K562 (cell line): Measurements from ENCODE around the gene MRGPRF. TPM values are rescaled to one million over a fixed set of nuclear protein-coding genes. Genes with fewer than 3 reads are reported as not detected.

Source experiments
- ATAC-seq: fragments of 200-7000 bp; cut with Tn5 transposase; 3 replicates; pipeline ENCODE4 v1.9.1; 2020; ENCODE audit warnings: moderate library complexity
- BruUV-seq: library from RNA; stranded (reverse); fragments of 400-500 nt; replicated peaks from 2 replicates; lab custom pipeline; 2021; lab: Mats Ljungman, UMichigan
- CTCF ChIA-PET: fragments of 300-600 bp; formaldehyde crosslinking; extraction: SDS; loops from one replicate; lab custom pipeline; 2021; ENCODE audit warnings: low intra/inter-chr PET ratio; lab: Yijun Ruan, JAX
- POLR2A ChIA-PET: fragments of 300-600, 350-650 bp; sonication (Branson Sonifier 250); formaldehyde crosslinking; extraction: SDS; loops from one replicate; lab custom pipeline; 2021; ENCODE audit warnings: antibody characterized with exemption, inconsistent platforms; lab: Yijun Ruan, JAX
- DNase-seq, 4 experiments: peaks; one replicate each; pipeline versions ENCODE4 v3.0.0 to v3.0.0-alpha.2; 2011 to 2018; ENCODE audit warnings: low spot score in 3 of 4, mixed read lengths in 3 of 4; ENCODE audit errors: extremely low read depth in 1 of 4
- FAIRE-seq: peaks from 2 replicates; lab custom pipeline; 2011; peaks lifted over from hg19 to GRCh38; lab: Jason Lieb, UNC
- H2AFZ ChIP-seq: 2 replicates; pipeline ENCODE4 v1.6.0; 2011; ENCODE audit warnings: low read depth, low read length, control low read depth, inconsistent platforms
- H3K27ac ChIP-seq: fragments of 200-600 bp; 3 replicates; pipeline ENCODE4 v1.8.0; 2011; ENCODE audit warnings: low read depth, mild to moderate bottlenecking, control low read depth, inconsistent platforms, low read length, moderate library complexity, mixed read lengths; ENCODE audit errors: extremely low read depth
- H3K27me3 ChIP-seq, 2 experiments: fragments of 300-600 bp in 1 of 2; 2 replicates in 1 of 2; 3 replicates in 1 of 2; pipeline versions ENCODE4 v1.6.0 to v1.8.0; 2011; ENCODE audit warnings: inconsistent platforms in 2 of 2, low read length in 2 of 2, mild to moderate bottlenecking in 1 of 2, mixed read lengths in 1 of 2, moderate library complexity in 1 of 2; ENCODE audit not compliant: control insufficient read depth in 2 of 2, insufficient read depth in 2 of 2
- H3K36me3 ChIP-seq: fragments of 300-600 bp; 3 replicates; pipeline ENCODE4 v1.8.0; 2011; ENCODE audit warnings: mild to moderate bottlenecking, low read length, inconsistent platforms; ENCODE audit not compliant: control insufficient read depth, insufficient read depth
- H3K4me1 ChIP-seq, 2 experiments: fragments of 200-600 bp in 1 of 2; replicated peaks in 1 of 2; 2 replicates in 1 of 2; 3 replicates in 1 of 2; pipeline versions ENCODE4 v1.5.1 to v1.8.0; 2011; ENCODE audit warnings: inconsistent platforms in 2 of 2, low read length in 2 of 2, mild to moderate bottlenecking in 1 of 2, mixed read lengths in 1 of 2, moderate library complexity in 1 of 2; ENCODE audit not compliant: control insufficient read depth in 2 of 2, insufficient read depth in 2 of 2
- H3K4me2 ChIP-seq: 2 replicates; pipeline ENCODE4 v1.6.1; 2011; ENCODE audit warnings: low read length, control low read depth, inconsistent platforms, mixed read lengths; ENCODE audit not compliant: insufficient read depth
- H3K4me3 ChIP-seq: fragments of 200-600 bp; sonication (generic), shearing (Covaris generic); 2 replicates; pipeline ENCODE4 v1.5.1; 2016; ENCODE audit warnings: control low read depth, inconsistent platforms
- H3K79me2 ChIP-seq: fragments of 200-600 bp; 3 replicates; pipeline ENCODE4 v1.8.0; 2011; ENCODE audit warnings: low read length, inconsistent platforms; ENCODE audit not compliant: control insufficient read depth, insufficient read depth
- H3K9ac ChIP-seq, 2 experiments: 2 replicates each; pipeline versions ENCODE4 v1.6.0 to v1.6.1; 2011; ENCODE audit warnings: low read depth in 2 of 2, low read length in 2 of 2, control low read depth in 1 of 2, inconsistent platforms in 1 of 2, mild to moderate bottlenecking in 1 of 2, mixed read lengths in 1 of 2; ENCODE audit not compliant: insufficient read depth in 1 of 2
- H3K9me1 ChIP-seq: one replicate; pipeline ENCODE4 v1.6.0; 2011; ENCODE audit warnings: inconsistent platforms, mild to moderate bottlenecking, low read length, moderate library complexity; ENCODE audit not compliant: control insufficient read depth, insufficient read depth
- H3K9me3 ChIP-seq: replicated peaks from 2 replicates; pipeline ENCODE4 v1.5.1; 2011; ENCODE audit warnings: low read depth, low read length, inconsistent platforms; ENCODE audit not compliant: control insufficient read depth, insufficient read depth
- H4K20me1 ChIP-seq: replicated peaks from 2 replicates; pipeline ENCODE4 v1.6.1; 2011; ENCODE audit warnings: low read length, inconsistent platforms, mixed read lengths; ENCODE audit not compliant: control insufficient read depth, insufficient read depth
- BRD4 ChIP-seq: fragments of 200-600 bp; sonication (generic); IDR thresholded peaks from 2 replicates; pipeline ENCODE4 v1.6.1; 2017; ENCODE audit warnings: inconsistent platforms
- CBFA2T3 ChIP-seq: fragments of 450-650 bp; IDR thresholded peaks from 2 replicates; pipeline ENCODE4 v1.6.1; 2017
- CCAR2 ChIP-seq: fragments of 200-400 bp; formaldehyde crosslinking; IDR thresholded peaks from 2 replicates; pipeline ENCODE4 v1.6.1; 2017; ENCODE audit warnings: mild to moderate bottlenecking, low read depth, low read length
- GTF2E2 ChIP-seq: fragments of 200-800 bp; sonication (Bioruptor generic); IDR thresholded peaks from 2 replicates; pipeline ENCODE4 v1.6.1; 2016; ENCODE audit warnings: missing genetic modification characterization, missing compliant biosample characterization
- HSF4 ChIP-seq: fragments of 250-450 bp; sonication (Bioruptor Pico); IDR thresholded peaks from 2 replicates; pipeline ENCODE4 v2.1.2; 2022; ENCODE audit warnings: mild to moderate bottlenecking, moderate library complexity, borderline replicate concordance
- NCOA6 ChIP-seq: fragments of 450-650 bp; IDR thresholded peaks from 2 replicates; pipeline ENCODE4 v1.6.1; 2017; ENCODE audit warnings: mild to moderate bottlenecking
- THRAP3 ChIP-seq: fragments of 450-650 bp; IDR thresholded peaks from 2 replicates; pipeline ENCODE4 v1.6.1; 2016; ENCODE audit warnings: mild to moderate bottlenecking, inconsistent platforms, borderline replicate concordance
- YY1 ChIP-seq, 3 experiments: IDR thresholded peaks; 2 replicates each; pipeline ENCODE4 v1.6.1; 2011; ENCODE audit warnings: low read length in 2 of 3, mild to moderate bottlenecking in 2 of 3, moderate library complexity in 2 of 3, borderline replicate concordance in 1 of 3, control low read depth in 1 of 3, low read depth in 1 of 3; ENCODE audit not compliant: insufficient read depth in 3 of 3, insufficient replicate concordance in 2 of 3, control insufficient read depth in 1 of 3, insufficient read length in 1 of 3; ENCODE audit errors: extremely low read depth in 1 of 3
- ZNF134 ChIP-seq: fragments of 250-450 bp; sonication (Bioruptor Pico); conservative IDR thresholded peaks from 2 replicates; pipeline ENCODE4 v1.4.0; 2020
- WGBS: fragments of 100-300 bp; shearing (Covaris generic); methylation state at CpG from one replicate; pipeline ENCODE4 v1.1.6; 2016; ENCODE audit warnings: low coverage, mixed read lengths; ENCODE audit not compliant: insufficient coverage; ENCODE audit errors: missing lambda C conversion rate; 5-methylcytosine and 5-hydroxymethylcytosine counted together
- in situ Hi-C: fragments of 300-500 bp; cut with MboI; formaldehyde crosslinking; loops from 4 replicates; pipeline ENCODE4 v1.15.0; 2018; ENCODE audit warnings: inconsistent platforms, mixed read lengths
- intact Hi-C: fragments of 100-400 bp; cut with micrococcal nuclease; formaldehyde crosslinking; loops from 2 replicates; pipeline ENCODE4 v1.14.2; 2022
- polyA plus RNA-seq, 8 experiments: library from polyadenylated mRNA; depleted of rRNA in 4 of 8; stranded (reverse) in 5 of 8; unstranded in 3 of 8; fragments of >200 nt; fragmentation: Nextera tagmentation in 2 of 8; fragmentation: Illumina TruSeq in 1 of 8; extraction: Ambion mirVana in 2 of 8; extraction: Trizol in 1 of 8; gene quantifications; 2 replicates each; pipeline versions ENCODE4 v1.2.1 to v1.2.3, GENCODE V29; 2011 to 2014; ENCODE audit warnings: inconsistent platforms in 1 of 8, missing spikeins in 1 of 8
- total RNA-seq, 7 experiments: library from RNA; depleted of rRNA in 6 of 7; stranded (reverse); fragments of >200 nt in 6 of 7; fragmentation: Illumina TruSeq in 2 of 7; extraction: Trizol in 2 of 7; gene quantifications; 2 replicates each; pipeline versions ENCODE4 v1.2.1 to v1.2.3, GENCODE V29; 2011 to 2021; ENCODE audit warnings: low replicate concordance in 1 of 7
- TF ChIP-seq, protein P1 (sequence below): fragments of 200-800 bp; sonication (Bioruptor generic); IDR thresholded peaks from 2 replicates; pipeline ENCODE4 v1.6.1; 2017; ENCODE audit warnings: missing genetic modification characterization, missing compliant biosample characterization
- TF ChIP-seq, protein P2 (sequence below): fragments of 450-650 bp; IDR thresholded peaks from 2 replicates; pipeline ENCODE4 v1.6.1; 2016; ENCODE audit warnings: mild to moderate bottlenecking

Gene MRGPRF
- total and polyA plus RNA-seq, 9 of the 15 experiments (the other 6 are each of a cell fraction or from before 2014, with no cell fraction given), result not detected

DNA sequence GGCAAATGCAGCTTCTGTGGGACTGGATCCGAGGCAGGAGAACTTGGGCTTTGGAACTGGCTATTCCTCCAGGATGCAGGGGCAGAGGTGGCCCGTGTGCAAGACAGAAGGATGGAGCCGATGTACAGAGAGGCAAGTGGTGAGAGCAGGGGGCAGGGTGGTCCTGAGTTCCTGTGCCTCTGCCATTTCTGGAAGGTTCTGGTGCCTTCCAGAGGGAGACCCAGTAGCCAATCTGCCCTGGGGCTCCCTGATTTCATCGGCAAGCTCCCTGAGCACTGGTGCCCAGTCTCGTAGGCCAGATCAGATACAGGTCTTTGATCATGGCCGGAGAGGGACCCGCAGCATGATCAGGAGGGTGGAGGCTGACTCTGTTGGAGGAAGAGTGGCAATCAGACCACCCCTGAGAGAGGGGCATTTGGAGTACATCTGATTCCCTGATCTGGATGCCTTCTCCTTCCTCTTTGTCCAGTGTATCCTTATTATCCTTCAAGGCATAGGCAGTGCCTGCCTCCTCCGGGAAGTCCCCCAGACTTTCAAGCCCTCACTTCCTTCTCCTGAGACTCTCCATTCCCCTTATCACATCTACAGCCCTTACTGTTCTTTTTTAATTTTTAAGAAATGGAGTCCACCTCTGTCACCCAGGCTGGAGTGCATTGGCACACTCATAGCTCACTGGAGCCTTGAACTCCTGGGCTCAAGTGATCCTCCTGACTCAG is 42.0 kb downstream of the MRGPRF start (continued):
- TF ChIP-seq, protein P1, sequence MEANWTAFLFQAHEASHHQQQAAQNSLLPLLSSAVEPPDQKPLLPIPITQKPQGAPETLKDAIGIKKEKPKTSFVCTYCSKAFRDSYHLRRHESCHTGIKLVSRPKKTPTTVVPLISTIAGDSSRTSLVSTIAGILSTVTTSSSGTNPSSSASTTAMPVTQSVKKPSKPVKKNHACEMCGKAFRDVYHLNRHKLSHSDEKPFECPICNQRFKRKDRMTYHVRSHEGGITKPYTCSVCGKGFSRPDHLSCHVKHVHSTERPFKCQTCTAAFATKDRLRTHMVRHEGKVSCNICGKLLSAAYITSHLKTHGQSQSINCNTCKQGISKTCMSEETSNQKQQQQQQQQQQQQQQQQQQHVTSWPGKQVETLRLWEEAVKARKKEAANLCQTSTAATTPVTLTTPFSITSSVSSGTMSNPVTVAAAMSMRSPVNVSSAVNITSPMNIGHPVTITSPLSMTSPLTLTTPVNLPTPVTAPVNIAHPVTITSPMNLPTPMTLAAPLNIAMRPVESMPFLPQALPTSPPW (CRISPR knock-in tag), result no peak
- TF ChIP-seq CBFA2T3 (no peak), HSF4 (CRISPR knock-in tag) (no peak)
- TF ChIP-seq, all 486 proteins: peak for 3

DNA sequence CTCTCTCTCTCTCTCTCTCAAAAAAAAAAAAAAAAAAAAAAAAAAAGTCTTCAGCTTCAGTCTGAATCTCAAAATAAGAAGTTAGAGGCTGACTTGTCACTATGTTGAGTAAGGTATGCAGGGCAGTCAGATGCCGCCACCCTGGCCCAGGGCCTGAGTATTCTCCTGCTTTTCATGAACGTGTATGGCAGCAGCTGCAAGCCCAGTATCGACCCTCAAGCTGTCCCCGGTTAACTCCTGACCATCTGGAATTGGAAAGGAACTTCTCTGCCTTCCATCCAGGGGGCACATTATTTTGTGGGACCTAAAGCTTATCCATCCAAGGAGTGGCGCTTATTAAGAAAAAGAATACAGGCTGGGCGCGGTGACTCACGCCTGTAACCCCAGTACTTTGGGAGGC is 43.7 kb downstream of the MRGPRF start:
- Histone ChIP-seq H3K27ac (no peak overlapping the region), H3K4me3 (no peak overlapping the region), H3K27me3 (peaks cover 44 to 63% of the 10 kb centered on the region in 2 experiments), H3K9ac (no peak overlapping the region), H3K4me1 (peaks cover 0 to 2% of the 10 kb centered on the region in 2 experiments; a peak in 1 of 5 replicates), H3K36me3 (no peaks in the 10 kb centered on the region), H3K79me2 (no peaks in the 10 kb centered on the region), H2AFZ (no peak overlapping the region), H3K4me2 (no peak overlapping the region), H3K9me3 (no peaks in the 10 kb centered on the region), H4K20me1 (no peaks in the 10 kb centered on the region), H3K9me1 (no peaks in the 10 kb centered on the region)
- no TSS peak for BruUV-seq
- POLR2A ChIA-PET, result interaction anchor here (0.9 kb wide), 1 partner anchor 17 kb away, joined by 3 read pairs; no protein-coding TSS in a partner anchor
- no peak for FAIRE-seq
- 27% methylated on average over 8 of the region's 8 CpGs for WGBS
- in situ Hi-C loops, result no loop called here
- DNase-seq, result no peak
- TF ChIP-seq BRD4 (no peak), CCAR2 (no peak), THRAP3 (no peak), NCOA6 (no peak), ZNF134 (no peak), GTF2E2 (tag) (no peak), YY1 (IDR thresholded peaks at IDR 0.05; ENCODE audit: borderline replicate concordance in 1 of 3, control insufficient read depth in 1 of 3, extremely low read depth in 1 of 3, insufficient read depth in 3 of 3, insufficient read length in 1 of 3, insufficient replicate concordance in 2 of 3, low read depth in 1 of 3, low read length in 2 of 3) (no peak)
- TF ChIP-seq, protein P2, sequence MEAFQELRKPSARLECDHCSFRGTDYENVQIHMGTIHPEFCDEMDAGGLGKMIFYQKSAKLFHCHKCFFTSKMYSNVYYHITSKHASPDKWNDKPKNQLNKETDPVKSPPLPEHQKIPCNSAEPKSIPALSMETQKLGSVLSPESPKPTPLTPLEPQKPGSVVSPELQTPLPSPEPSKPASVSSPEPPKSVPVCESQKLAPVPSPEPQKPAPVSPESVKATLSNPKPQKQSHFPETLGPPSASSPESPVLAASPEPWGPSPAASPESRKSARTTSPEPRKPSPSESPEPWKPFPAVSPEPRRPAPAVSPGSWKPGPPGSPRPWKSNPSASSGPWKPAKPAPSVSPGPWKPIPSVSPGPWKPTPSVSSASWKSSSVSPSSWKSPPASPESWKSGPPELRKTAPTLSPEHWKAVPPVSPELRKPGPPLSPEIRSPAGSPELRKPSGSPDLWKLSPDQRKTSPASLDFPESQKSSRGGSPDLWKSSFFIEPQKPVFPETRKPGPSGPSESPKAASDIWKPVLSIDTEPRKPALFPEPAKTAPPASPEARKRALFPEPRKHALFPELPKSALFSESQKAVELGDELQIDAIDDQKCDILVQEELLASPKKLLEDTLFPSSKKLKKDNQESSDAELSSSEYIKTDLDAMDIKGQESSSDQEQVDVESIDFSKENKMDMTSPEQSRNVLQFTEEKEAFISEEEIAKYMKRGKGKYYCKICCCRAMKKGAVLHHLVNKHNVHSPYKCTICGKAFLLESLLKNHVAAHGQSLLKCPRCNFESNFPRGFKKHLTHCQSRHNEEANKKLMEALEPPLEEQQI, result no peak
- CTCF ChIA-PET, result interaction anchor here (0.6 kb wide), 1 partner anchor 14 kb away, joined by 3 read pairs; no protein-coding TSS in a partner anchor
- intact Hi-C loops, result no loop called here
- ATAC-seq, result no peak
